ENCODE measurements around the gene SLC2A4RG.

DNA sequence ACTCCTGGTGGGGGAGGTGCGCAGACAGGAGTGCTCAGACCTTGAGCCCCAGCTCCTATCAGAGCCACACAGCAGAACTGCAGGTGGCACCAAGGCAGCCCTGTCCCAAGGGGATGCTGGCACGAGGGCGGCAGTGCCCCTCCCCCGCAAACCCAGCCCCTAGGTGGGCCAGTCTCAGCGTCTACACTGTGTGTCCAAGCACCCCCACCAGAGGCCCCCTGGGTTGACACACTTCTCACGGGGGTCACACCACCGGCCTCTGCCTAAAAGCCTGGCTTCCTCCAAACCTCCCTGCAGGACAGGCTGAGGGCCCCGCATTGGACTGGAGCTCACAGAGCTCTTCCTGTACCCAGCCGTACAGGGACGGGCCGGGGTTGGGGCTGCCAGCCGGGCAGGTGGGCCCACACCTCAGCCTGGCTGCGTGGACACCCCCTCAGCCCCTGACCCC lies 8.1 kb downstream of the SLC2A4RG start:
- TF ChIP-seq ZMYM4 (CRISPR knock-in tag; IDR thresholded peaks at IDR 0.05): no peak
- TF ChIP-seq, protein P1, sequence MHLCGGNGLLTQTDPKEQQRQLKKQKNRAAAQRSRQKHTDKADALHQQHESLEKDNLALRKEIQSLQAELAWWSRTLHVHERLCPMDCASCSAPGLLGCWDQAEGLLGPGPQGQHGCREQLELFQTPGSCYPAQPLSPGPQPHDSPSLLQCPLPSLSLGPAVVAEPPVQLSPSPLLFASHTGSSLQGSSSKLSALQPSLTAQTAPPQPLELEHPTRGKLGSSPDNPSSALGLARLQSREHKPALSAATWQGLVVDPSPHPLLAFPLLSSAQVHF (CRISPR knock-in tag; IDR thresholded peaks at IDR 0.05): no peak
- no peak for TF ChIP-seq JUND (CRISPR knock-in tag; IDR thresholded peaks at IDR 0.05)
- no peak for TF ChIP-seq ETV6 (CRISPR knock-in tag; conservative IDR thresholded peaks at IDR 0.05)
- TF ChIP-seq SUZ12 (IDR thresholded peaks at IDR 0.05; ENCODE audit: low read depth, low read length): no peak
- TF ChIP-seq, protein P2, sequence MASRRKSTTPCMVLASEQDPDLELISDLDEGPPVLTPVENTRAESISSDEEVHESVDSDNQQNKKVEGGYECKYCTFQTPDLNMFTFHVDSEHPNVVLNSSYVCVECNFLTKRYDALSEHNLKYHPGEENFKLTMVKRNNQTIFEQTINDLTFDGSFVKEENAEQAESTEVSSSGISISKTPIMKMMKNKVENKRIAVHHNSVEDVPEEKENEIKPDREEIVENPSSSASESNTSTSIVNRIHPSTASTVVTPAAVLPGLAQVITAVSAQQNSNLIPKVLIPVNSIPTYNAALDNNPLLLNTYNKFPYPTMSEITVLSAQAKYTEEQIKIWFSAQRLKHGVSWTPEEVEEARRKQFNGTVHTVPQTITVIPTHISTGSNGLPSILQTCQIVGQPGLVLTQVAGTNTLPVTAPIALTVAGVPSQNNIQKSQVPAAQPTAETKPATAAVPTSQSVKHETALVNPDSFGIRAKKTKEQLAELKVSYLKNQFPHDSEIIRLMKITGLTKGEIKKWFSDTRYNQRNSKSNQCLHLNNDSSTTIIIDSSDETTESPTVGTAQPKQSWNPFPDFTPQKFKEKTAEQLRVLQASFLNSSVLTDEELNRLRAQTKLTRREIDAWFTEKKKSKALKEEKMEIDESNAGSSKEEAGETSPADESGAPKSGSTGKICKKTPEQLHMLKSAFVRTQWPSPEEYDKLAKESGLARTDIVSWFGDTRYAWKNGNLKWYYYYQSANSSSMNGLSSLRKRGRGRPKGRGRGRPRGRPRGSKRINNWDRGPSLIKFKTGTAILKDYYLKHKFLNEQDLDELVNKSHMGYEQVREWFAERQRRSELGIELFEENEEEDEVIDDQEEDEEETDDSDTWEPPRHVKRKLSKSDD (CRISPR knock-in tag; IDR thresholded peaks at IDR 0.05; ENCODE audit: low read depth): no peak
- 0 out of 2 replicates have a peak, but pooled peaks have one; percentile 33 for TF ChIP-seq ZNF263 (CRISPR knock-in tag; IDR thresholded peaks at IDR 0.05)
- peak; percentile 20; the same call in 1 of the 2 replicates for TF ChIP-seq HNF4G (IDR thresholded peaks at IDR 0.05; ENCODE audit: borderline replicate concordance, low read depth, low read length)
- no peak for TF ChIP-seq HNF4G (CRISPR knock-in tag; IDR thresholded peaks at IDR 0.05; ENCODE audit: borderline replicate concordance, low read depth)
- TF ChIP-seq FOSL1 (CRISPR knock-in tag; IDR thresholded peaks at IDR 0.05; ENCODE audit: borderline replicate concordance): no peak
- no peak for TF ChIP-seq ZZZ3 (CRISPR knock-in tag; IDR thresholded peaks at IDR 0.05; ENCODE audit: borderline replicate concordance)
- no peak for TF ChIP-seq FOXA1 (IDR thresholded peaks at IDR 0.05)
- TF ChIP-seq FOXA1 (CRISPR knock-in tag; IDR thresholded peaks at IDR 0.05): no peak
- TF ChIP-seq SATB2 (CRISPR knock-in tag; IDR thresholded peaks at IDR 0.05): no peak

Data from HepG2 (cell line).